Pons (tissue), 1 donor: Measurements from ENCODE around the gene NOTCH2.

ENCODE experiments used
- DNase-seq: peaks from one replicate; pipeline ENCODE4 v3.0.0-alpha.2; 2016; ENCODE audit warnings: low spot score

NOTCH2 gene

DNA sequence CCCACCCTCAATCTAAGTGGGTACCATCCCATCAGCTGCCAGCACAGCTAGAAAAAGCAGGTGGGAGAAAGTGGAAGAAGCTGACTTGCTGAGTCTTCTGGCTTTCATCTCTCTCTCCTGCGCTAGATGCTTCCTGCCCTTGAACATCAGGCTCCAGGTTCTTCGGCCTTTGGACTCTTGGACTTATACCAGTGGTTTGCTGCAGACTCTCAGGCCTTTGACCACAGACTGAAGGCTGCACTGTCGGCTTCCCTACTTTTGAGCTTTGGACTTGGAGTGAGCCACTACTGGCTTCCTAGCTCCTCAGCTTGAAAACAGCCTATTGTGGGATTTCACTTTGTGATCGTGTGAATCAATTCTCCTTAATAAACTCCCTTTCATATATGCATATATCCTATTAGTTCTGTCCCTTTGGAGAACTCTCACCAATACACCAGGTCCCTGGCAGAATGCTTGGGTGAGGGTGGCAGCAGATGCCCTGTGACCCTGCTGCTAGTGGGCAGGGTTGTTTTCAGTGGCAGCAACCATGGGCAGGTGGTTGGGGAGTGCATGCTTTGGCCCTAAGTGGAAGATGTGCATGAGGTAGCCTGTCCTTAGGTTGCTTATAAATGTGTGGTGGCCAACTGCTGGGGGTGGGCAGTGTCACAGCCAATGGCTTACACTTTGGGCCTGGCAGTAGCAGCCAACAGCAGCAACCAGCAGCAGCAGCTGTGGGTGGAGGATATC lies 162.4 kb downstream of the NOTCH2 start:
- no peak for DNase-seq

DNA sequence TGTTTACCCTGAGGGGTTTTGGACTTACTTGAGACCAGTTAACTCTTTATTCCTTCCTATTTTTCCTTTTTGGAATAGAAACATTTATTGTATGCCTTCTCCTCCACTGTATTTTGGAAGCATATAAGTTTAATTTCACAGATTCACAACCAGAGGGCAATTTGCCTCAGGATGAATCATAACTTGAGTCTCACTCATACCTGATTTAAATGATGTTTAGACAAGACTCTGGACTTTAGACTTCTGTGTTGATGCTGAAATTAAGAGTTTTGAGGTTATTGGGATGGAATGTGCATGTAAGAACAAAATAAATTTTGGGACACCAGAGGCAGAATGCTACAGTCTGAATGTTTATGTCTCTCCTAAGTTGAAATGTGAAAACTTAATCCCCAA lies 166.0 kb downstream of the NOTCH2 start:
- no peak for DNase-seq

DNA sequence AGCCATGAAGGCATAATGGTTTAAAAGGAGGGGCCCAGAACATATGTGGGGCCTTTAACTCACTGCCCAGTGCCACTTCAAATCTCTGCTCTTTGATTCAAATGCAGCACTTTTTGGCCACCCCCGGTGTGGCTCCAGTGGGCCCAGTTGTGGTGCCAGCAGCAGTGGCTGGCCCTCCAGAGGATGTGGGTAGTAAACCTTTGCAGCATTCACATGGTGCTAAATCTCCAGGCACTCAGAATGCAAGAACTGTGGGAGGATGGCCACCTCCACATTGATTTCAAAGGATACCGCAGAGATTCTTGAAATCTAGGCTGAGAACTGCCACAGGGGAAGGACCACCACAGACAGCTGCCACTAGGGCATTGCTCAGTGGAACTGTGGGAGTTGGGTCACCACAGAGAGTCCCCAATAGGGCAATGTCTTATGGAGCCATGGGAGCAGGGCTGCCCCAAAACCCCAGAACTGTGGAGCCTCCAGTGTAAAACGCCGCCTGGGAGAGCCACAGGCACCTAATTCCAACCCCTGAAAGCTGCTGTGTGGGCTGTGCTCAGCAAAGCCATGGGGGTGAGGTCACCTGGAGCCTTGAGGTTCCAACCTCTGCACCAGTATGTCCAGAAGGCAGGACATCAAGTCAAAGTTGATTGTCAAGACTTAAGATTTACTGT lies 166.6 kb downstream of the NOTCH2 start:
- DNase-seq: no peak

DNA sequence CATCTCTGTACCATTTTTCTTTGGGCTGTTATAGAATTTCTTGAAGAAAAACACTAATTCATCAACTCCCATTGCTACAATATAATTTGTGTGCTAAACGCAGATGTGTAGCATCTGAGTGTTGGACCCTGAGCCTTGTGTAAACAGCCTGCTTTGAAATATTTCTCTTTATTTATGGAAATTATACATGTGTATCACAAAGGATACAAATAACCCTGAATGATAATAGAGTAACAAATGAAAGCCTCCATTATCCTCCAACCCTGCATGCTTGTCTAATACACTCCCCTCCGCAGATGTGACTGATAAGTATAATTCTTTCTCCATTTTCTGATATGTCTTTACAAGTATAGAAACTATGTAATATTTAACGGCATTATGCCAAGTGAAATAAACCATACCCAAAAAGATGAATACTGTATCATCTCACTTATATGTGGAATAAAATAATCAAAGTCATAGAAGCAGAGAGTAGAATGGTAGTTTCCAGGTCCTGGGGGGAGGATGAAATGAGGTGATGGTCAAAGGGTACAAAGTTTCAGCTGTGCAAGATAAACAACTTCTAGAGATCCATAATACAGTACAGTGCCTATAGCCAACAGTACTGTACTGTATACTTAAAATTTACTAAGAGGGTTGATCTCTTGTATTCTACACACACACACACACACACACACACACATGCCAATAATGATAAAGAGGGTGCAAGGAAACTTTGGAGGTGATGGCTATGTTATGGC lies 170.3 kb downstream of the NOTCH2 start:
- no peak for DNase-seq

DNA sequence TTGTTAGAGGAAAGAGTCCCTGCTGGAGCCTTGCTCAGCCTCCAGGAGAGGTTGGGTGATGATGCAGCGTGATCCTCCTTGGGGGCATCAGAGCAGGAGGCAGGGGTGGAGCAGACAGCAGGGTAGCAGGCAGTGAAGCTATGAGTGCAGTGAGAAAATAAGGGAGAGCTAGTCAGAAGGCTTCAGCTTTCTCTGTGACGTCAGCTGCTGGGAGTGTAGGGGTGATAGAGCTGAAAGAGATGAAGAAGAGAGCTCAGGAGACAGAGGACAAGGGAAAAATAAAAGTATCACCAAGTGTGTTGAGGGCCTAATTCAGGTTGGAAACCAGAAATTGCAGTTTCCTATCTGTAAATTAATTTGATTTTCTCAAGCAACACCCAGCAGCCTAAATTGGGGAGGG lies 170.9 kb downstream of the NOTCH2 start:
- no peak for DNase-seq

DNA sequence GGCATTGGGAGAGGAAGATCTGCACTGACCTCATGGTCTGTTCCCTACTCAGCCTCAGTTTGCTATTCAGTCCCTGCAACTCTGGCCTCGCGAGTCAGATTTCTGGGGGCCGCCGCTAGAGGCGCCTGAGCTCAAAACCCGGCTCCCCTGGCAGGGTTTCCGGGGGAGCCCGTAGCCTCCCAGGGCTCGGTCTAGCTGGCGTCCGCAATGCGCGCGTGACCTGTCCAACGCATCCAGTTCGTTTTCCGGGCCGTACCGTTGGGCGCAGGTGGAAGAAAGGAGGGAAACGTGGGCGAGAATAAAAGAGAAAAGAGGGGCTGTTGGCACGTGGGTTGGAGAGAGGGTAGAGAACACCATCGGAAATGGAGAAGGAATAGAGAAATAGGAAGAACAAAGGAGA lies 173.2 kb downstream of the NOTCH2 start, which contains the start of gene ADAM30:
Gene ADAM30 (minus strand): TSS at position 213 of the 400 bp plus-strand sequence. CDS start 179 bp downstream, at position 34.
- no peak for DNase-seq

DNA sequence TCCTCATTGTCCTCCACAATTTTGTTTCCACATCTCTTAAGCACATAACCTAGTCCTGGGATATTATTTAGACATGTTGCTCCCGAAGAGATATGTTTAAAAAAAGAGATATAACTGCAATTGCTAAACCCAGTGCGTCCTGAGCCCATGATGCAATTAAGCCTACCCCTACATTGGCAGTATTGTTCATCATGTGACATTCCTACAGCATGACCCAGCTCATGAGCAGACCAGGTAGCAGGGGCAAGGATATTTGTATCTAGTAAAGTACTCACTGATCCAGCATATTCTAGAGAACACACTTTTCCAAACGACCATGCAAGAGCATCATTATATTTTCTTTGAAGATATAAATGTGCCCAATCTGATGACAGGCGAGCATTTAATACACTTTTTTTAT lies 174.4 kb downstream of the NOTCH2 start:
- DNase-seq: no peak

DNA sequence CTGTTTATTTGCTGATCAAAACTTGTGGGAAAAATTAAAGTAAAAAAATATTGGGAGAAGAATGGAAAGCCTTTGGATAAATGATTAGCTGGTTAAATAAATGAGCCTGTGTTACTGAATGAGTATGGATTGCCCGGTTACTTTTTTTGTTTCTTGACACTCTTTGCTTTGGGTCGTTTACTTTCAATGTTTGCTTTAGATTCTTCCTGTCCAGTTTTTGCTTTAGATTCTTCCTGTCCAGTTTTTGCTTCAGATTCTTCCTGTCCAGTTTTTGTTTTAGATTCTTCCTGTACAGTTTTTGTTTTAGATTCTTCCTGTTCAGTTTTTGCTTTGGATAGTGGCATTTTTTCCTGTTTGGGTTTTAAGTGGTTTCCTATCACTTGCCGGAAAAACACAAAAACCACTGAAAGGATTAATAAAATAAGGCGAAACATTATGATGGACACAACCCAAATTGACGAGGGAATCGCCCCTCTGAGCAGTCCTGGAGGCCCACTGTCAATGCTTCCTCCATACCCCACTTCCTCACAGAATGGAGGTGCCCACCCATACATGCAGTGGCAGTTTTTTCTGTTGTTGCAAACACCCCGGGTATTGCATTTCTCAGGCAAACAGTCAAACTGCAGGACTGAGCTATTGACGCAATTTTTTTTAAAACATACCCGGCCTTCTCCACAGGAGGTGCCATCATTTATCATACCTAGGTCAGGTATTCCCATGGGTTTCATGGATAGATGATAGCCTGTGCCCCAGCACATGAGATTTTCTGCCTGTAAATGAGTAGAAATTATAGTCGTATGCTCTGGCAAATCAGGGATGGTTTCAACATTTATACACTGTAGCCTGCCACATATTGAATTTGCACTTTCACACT lies 175.4 kb downstream of the NOTCH2 start:
- no peak for DNase-seq

DNA sequence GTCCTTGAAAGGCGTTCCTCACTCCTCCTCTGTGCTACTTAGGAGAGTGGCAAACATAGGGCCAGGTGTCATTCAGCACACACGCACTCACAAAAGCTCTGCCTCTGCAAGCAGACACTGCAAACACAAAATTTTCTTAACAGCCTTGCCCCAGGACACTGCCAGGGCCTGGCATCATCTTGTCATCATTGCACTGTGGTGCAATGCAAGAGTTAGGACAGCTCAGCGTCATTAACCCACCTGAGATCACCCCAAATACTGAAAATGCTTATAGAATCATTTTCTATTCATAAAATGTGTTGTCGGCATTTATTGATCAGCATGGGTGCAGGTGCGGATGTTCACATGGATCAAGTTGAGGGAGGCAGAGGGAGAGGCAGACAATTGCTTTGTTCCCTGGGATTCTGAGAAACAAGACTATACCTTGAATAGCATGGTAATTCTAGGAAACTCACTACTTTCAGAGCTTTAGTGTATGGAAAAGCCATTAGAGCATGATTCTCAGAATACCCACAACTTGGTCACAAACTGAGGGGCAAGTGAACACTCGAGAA lies 176.1 kb downstream of the NOTCH2 start:
- DNase-seq: no peak

DNA sequence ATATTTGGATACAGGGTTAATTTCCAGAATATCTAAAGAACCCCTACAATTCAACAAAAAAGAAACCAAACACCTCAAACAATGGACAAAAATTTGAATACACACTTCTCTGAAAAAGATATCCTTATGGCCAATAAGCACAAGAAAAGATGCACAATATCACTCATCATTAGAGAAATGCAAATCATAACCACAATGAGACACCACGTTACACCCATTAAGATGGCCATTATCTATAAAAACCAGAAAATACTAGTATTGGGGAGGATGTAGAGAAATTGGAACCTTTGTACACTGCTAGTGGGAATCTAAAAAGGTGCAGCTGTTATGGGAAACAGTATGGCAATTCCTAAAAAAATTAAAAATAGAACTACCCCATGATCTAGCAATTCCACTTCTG lies 178.1 kb downstream of the NOTCH2 start:
- DNase-seq: no peak

DNA sequence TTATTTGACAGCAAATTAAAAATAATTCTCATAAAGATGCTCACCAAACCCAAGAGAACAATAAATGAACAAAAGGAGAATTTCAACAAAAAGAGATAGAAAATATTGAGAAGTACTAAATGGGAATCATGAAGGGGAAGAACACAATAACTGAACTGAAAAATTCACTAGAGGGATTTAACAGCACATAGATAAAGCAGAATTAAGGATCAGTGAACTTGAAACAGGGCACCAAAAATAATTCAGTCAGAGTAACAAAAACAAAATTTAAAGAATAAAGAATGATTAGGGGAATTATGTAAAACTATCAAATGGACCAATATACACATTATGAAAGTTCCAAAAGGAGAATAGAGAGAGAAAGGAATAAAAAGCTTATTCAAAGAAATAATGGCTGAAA lies 181.0 kb downstream of the NOTCH2 start:
- no peak for DNase-seq

DNA sequence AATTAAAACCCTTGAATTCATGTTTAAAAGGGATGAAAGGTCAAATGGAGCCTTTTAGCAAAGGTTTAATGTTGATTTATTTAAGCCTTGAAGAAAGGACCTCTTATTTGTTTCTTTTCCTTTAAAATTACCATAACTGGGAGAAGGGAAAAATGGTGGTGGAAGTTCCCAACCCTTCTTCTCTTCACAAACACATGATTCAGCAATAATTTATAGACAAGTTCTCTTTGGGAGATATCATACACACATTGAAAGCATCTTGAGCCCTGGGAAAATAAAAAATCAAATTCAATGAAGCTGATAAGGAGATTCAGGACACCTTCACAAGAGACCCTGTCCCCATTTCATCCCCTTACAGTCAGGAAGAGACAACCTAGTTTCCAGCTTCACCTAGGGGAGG lies 182.0 kb downstream of the NOTCH2 start:
- DNase-seq: no peak

DNA sequence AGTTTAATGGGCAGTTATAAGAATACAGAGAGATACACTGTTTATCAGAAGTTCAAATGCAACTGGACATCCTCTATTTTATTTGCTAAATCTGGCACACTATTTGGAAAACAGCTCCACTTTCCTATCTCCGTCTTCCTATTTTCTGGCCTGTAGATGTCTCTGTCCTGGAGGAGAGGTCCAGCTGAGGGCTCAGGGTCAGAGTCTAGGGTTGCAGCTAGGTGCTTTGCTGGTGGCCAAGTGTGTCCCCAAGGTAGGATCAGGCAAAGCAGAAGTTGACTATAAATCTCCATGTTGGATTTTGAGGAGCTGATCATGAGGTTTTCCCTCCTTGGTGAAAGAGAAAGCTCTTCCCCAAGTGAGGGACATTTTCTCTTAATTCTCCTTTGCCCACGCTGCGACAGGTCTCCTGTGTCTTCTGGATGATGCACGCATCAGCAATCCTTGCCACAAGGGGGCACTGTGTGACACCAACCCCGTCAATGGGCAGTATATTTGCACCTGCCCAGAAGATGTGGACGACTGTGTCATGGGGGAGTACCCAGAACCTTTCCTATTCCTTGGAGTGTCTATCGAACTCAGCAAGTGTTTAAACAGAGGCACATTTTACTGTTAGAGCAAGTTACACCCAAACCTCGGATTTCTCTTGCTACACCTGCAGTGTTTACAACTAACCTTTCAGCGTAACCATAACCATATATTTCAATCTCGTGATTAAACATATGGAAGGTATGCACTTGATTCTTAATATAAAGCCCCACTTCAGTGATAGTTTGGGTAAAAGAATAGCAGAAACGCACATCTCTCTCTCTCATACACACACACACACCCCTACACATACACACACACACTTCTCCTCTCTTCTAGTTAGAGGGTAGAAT lies 183.3 kb downstream of the NOTCH2 start:
- no peak for DNase-seq

DNA sequence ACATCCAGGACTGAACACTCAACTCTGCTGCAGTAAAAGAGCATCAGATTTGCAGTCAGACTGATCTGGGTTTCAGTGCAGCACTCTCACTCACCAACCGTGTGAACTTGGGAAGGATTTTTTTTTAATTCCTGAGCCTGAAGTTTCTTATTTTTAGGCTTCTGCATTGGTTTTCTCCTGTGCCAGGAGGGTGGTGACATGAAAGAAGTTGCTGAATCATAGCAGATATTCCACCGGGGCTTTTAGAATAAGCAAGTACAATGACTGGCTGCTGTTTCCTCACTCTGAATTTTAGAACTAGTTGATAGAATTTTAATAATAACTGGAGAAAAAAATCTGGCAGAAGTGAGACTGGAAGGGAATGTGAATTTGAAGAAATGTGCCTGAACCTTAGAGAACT lies 184.8 kb downstream of the NOTCH2 start:
- DNase-seq: no peak

DNA sequence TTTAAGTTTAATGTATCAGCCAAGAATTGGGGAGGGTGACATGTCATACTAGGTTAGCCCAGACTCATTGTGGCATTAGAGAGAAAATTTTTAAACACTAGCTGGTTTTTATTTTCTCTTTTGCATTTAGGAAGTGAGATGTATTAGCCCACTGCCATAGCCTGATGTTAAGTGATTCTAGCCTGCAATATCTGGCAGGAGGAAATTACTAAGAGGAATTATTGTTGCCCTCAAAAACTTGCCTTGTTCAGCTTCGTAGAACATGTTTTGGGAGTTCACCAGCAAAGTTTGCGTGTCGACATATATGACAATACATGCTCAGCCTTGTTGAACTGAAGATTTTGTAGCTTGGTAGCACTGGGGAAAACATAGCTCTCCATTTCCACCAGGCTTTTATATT lies 185.6 kb downstream of the NOTCH2 start:
- no peak for DNase-seq

DNA sequence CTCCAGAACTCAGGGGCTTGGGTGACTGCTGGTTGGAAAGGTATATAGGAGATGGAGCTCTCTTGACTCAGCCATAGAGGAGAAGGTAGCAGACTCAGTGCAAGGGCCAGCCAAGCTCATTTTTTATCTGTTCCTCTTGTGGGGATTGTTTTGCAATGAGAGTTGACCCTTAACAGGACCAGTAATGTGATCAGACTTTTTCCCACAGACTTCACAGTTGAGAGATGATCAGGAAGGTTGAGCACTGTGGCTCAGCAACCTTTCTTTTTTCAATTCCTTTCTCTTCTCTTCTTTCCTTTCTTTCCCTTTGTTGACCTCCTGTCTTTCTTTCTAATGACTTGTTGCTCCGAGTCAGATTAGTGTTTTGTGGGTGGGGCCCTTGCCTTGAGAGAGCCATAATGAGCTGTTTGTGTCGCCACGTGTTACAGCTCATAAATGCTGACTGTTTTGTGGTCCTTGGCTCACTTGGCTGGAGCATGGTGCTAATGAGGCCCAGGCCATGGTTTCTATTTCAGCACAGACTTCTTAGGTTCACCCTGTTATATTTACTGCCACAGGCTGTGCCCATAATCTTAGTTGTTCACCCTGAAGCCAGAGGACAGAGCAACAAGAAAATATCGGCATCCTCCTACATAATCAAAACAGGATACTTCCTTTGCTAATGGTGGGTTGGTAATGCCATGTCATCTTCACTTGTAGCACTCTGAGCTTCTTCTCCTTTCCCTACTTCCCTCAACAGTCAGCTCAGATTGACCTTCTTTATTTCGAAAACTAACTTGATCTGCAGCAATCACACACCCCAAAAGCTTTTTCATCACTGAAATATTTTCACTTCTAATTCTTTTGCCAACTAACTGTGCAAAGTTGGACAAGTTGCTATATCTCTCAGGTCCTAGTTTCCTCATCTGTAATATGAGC lies 187.1 kb downstream of the NOTCH2 start:
- no peak for DNase-seq

DNA sequence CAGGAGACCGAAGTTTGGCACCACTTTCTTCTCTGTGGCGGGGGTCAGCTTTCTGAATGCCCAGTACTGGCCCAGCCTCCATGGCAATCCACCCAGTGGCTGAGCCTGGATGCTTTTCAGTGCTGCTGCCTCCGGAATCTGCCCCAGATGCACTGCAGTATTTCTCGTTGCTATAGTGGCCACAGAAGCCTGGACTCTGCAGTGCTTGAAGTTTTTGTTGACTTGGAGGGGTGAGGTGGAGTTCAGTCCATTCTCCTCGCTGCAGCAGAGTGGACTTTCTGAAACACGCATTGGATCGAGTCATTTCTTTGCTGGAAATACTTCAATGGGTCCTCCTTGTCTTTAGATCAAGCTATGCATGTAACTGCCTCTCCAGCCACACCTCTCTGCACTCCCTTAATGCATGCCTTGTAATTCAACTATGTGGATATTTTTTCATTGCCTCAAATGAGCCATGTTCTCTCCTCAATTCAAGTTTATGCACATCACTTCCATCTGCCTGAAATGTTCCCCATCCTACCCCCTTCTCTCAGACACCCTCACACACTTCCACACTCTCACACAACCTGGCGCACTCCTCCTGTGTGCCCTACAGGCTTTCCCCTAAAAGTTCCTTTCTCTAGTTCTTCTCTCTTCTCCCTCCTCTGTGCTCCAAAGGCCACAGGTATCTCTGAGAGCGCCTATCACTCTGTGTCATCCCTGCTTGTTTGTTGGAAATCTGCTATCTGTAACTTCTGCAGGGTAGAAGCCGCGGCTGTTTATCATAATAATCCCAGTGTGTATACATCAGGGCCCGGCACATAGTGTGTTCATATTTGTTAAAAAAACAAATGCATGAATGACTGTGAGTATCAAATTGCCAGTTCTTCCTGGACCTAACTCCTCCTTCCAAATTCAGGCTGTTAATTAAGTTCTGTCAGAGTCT lies 189.7 kb downstream of the NOTCH2 start:
- DNase-seq: peak; percentile 10

DNA sequence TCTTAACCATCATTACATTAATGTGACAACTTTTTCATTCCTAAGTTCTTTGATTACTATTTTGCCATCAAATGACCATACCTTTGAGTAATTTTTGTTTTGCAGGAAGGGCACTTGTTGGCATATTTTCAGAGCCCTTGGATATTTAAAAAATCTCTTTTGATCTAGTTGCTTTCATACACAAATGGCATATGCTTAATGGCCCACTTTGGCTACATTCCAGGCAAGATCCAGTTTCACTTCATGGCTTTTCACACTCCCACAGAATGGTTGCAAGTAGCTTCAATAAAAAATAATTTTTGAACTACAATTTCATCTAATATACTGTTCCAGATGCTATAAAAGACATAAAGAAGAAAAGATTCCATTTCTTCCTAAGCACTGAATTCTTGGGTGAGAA lies 191.3 kb downstream of the NOTCH2 start:
- DNase-seq: no peak

DNA sequence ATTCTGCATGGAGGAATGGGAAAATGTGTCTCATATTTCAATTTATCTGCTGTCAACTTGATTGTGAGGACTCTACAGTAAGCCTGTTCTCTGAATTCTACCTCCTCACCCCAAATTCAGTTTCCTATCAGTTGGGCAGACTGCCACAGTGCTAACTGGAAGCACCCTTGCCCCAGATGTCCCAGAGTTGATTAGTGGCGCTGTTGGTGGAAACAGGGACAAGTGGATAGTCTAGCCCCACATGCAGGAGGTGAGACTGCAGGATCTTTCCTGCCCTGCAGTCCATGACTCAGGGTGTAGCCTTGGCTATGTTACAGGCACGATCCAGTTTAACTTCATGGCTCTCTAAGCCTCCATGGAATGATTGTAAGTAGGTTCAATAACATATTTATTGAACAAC lies 195.3 kb downstream of the NOTCH2 start:
- DNase-seq: no peak
